ENCODE results near the gene CYS1. TPM values are rescaled to one million over a fixed set of nuclear protein-coding genes. Genes with fewer than 3 reads are reported as not detected.

Gene CYS1
- total and polyA plus RNA-seq, 2 of the 13 experiments (the other 11 are each of a cell fraction or from before 2014, with no cell fraction given): 0.04 TPM; not detected in 1

DNA sequence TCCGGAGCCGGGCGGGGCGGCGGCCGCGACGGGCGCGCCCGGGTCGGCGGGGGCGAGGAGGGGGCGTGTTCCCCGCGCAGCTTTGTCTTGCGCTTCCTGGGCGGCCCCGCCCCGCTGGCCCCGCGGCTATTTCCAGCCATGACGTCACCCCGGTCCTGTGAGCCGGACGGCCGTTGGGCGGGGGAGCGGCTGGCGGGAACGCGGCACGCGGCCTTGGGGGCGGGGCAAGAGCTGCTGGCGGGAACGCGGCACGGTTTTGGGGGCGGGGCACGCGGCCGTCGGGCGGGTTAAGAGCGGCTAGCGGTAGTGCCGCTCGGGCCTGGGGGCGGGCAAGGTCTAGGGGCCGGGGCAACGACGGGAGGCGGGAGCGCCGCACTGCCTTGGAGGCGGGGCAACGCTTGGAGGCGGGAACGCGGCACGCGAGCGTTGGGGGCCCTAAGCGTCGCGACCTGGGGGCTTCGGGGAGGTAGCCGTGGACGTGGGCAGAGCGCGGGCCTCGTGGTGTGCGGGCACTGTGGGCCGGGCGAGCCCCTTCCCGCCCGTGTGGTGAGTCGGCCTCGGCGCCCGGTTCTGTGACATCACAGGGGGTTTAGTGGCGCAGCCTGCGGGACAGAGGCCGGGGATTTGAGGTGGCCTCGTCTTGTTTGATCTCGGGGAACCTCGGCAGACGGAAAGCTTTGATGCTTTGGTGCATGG lies 36.2 kb downstream of the CYS1 start (continued):
- TF ChIP-seq, protein P1, sequence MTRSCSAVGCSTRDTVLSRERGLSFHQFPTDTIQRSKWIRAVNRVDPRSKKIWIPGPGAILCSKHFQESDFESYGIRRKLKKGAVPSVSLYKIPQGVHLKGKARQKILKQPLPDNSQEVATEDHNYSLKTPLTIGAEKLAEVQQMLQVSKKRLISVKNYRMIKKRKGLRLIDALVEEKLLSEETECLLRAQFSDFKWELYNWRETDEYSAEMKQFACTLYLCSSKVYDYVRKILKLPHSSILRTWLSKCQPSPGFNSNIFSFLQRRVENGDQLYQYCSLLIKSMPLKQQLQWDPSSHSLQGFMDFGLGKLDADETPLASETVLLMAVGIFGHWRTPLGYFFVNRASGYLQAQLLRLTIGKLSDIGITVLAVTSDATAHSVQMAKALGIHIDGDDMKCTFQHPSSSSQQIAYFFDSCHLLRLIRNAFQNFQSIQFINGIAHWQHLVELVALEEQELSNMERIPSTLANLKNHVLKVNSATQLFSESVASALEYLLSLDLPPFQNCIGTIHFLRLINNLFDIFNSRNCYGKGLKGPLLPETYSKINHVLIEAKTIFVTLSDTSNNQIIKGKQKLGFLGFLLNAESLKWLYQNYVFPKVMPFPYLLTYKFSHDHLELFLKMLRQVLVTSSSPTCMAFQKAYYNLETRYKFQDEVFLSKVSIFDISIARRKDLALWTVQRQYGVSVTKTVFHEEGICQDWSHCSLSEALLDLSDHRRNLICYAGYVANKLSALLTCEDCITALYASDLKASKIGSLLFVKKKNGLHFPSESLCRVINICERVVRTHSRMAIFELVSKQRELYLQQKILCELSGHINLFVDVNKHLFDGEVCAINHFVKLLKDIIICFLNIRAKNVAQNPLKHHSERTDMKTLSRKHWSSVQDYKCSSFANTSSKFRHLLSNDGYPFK (CRISPR knock-in tag; IDR thresholded peaks at IDR 0.05; ENCODE audit: borderline replicate concordance): no peak
- TF ChIP-seq, protein P2, sequence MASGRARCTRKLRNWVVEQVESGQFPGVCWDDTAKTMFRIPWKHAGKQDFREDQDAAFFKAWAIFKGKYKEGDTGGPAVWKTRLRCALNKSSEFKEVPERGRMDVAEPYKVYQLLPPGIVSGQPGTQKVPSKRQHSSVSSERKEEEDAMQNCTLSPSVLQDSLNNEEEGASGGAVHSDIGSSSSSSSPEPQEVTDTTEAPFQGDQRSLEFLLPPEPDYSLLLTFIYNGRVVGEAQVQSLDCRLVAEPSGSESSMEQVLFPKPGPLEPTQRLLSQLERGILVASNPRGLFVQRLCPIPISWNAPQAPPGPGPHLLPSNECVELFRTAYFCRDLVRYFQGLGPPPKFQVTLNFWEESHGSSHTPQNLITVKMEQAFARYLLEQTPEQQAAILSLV (CRISPR knock-in tag; IDR thresholded peaks at IDR 0.05; ENCODE audit: borderline replicate concordance): peak; percentile 78; the same call in 1 of the 2 replicates
- TF ChIP-seq CHD4 (IDR thresholded peaks at IDR 0.05; ENCODE audit: borderline replicate concordance, low read length) (no peak), MEIS1 (CRISPR knock-in tag; IDR thresholded peaks at IDR 0.05; ENCODE audit: borderline replicate concordance) (no peak), RFX1 (IDR thresholded peaks at IDR 0.05) (no peak), ZNF780A (CRISPR knock-in tag; IDR thresholded peaks at IDR 0.05) (no peak; the same call in 1 of the 2 replicates), ZNF17 (CRISPR knock-in tag; IDR thresholded peaks at IDR 0.05) (no peak), SRSF9 (IDR thresholded peaks at IDR 0.05; ENCODE audit: borderline replicate concordance, insufficient read depth, low read depth, low read length, poor library complexity, severe bottlenecking) (no peak), NKX3-1 (CRISPR knock-in tag; IDR thresholded peaks at IDR 0.05) (no peak), ZNF333 (CRISPR knock-in tag; IDR thresholded peaks at IDR 0.05; ENCODE audit: borderline replicate concordance) (no peak), DMAP1 (CRISPR knock-in tag; IDR thresholded peaks at IDR 0.05) (0 out of 2 replicates have a peak, but pooled peaks have one; percentile 36), NFATC3 (CRISPR knock-in tag; IDR thresholded peaks at IDR 0.05) (no peak), SP5 (CRISPR knock-in tag; IDR thresholded peaks at IDR 0.05; ENCODE audit: borderline replicate concordance, low read depth) (peak; percentile 70)
- TF ChIP-seq, protein P3, sequence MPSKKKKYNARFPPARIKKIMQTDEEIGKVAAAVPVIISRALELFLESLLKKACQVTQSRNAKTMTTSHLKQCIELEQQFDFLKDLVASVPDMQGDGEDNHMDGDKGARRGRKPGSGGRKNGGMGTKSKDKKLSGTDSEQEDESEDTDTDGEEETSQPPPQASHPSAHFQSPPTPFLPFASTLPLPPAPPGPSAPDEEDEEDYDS (CRISPR knock-in tag; IDR thresholded peaks at IDR 0.05): no peak
- TF ChIP-seq, protein P4, sequence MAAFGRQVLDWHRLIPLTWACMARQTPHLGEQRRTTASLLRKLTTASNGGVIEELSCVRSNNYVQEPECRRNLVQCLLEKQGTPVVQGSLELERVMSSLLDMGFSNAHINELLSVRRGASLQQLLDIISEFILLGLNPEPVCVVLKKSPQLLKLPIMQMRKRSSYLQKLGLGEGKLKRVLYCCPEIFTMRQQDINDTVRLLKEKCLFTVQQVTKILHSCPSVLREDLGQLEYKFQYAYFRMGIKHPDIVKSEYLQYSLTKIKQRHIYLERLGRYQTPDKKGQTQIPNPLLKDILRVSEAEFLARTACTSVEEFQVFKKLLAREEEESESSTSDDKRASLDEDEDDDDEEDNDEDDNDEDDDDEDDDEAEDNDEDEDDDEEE (CRISPR knock-in tag; IDR thresholded peaks at IDR 0.05): no peak; the same call in 1 of the 2 replicates
- TF ChIP-seq, protein P5, sequence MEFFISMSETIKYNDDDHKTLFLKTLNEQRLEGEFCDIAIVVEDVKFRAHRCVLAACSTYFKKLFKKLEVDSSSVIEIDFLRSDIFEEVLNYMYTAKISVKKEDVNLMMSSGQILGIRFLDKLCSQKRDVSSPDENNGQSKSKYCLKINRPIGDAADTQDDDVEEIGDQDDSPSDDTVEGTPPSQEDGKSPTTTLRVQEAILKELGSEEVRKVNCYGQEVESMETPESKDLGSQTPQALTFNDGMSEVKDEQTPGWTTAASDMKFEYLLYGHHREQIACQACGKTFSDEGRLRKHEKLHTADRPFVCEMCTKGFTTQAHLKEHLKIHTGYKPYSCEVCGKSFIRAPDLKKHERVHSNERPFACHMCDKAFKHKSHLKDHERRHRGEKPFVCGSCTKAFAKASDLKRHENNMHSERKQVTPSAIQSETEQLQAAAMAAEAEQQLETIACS (CRISPR knock-in tag; IDR thresholded peaks at IDR 0.05): peak; percentile 64
- TF ChIP-seq, protein P6, sequence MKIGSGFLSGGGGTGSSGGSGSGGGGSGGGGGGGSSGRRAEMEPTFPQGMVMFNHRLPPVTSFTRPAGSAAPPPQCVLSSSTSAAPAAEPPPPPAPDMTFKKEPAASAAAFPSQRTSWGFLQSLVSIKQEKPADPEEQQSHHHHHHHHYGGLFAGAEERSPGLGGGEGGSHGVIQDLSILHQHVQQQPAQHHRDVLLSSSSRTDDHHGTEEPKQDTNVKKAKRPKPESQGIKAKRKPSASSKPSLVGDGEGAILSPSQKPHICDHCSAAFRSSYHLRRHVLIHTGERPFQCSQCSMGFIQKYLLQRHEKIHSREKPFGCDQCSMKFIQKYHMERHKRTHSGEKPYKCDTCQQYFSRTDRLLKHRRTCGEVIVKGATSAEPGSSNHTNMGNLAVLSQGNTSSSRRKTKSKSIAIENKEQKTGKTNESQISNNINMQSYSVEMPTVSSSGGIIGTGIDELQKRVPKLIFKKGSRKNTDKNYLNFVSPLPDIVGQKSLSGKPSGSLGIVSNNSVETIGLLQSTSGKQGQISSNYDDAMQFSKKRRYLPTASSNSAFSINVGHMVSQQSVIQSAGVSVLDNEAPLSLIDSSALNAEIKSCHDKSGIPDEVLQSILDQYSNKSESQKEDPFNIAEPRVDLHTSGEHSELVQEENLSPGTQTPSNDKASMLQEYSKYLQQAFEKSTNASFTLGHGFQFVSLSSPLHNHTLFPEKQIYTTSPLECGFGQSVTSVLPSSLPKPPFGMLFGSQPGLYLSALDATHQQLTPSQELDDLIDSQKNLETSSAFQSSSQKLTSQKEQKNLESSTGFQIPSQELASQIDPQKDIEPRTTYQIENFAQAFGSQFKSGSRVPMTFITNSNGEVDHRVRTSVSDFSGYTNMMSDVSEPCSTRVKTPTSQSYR (CRISPR knock-in tag; IDR thresholded peaks at IDR 0.05; ENCODE audit: borderline replicate concordance): peak; percentile 68
- TF ChIP-seq, protein P7, sequence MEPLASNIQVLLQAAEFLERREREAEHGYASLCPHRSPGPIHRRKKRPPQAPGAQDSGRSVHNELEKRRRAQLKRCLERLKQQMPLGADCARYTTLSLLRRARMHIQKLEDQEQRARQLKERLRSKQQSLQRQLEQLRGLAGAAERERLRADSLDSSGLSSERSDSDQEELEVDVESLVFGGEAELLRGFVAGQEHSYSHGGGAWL (CRISPR knock-in tag; IDR thresholded peaks at IDR 0.05): peak; percentile 75; the same call in 1 of the 2 replicates

Data from HepG2 (cell line).